SK-N-SH treated with all-trans-retinoic acid at 6 μM for 48 hours (cell line): ENCODE results near the gene STX3.

ENCODE experiments used
- ATAC-seq: fragments of 200-7000 bp; cut with Tn5 transposase; 3 replicates; pipeline ENCODE4 v1.9.1; 2020; ENCODE audit warnings: mild to moderate bottlenecking, moderate library complexity
- ARNTL ChIP-seq: fragments of 450-650 bp; formaldehyde crosslinking; IDR thresholded peaks from 2 replicates; pipeline ENCODE4 v1.5.0; 2020; ENCODE audit warnings: low read depth, mild to moderate bottlenecking, moderate library complexity, borderline replicate concordance
- BACH2 ChIP-seq: fragments of 250-450 bp; sonication (Bioruptor Pico); IDR thresholded peaks from 2 replicates; pipeline ENCODE4 v1.9.0; 2021; ENCODE audit warnings: mild to moderate bottlenecking, borderline replicate concordance
- CSDC2 ChIP-seq: fragments of 250-450 bp; sonication (Bioruptor Pico); IDR thresholded peaks from 2 replicates; pipeline ENCODE4 v1.5.0; 2020; ENCODE audit warnings: mild to moderate bottlenecking, moderate library complexity
- ESRRG ChIP-seq: fragments of 250-450 bp; sonication (Bioruptor Pico); IDR thresholded peaks from 2 replicates; pipeline ENCODE4 v1.6.1; 2021; ENCODE audit warnings: mild to moderate bottlenecking
- GLIS3 ChIP-seq: fragments of 250-450 bp; sonication (Bioruptor Pico); IDR thresholded peaks from 2 replicates; pipeline ENCODE4 v1.5.0; 2020; ENCODE audit warnings: mild to moderate bottlenecking, moderate library complexity
- ISL1 ChIP-seq: fragments of 250-450 bp; sonication (Bioruptor Pico); IDR thresholded peaks from 2 replicates; pipeline ENCODE4 v2.1.2; 2022; ENCODE audit warnings: mild to moderate bottlenecking, moderate library complexity
- OSR1 ChIP-seq: fragments of 250-450 bp; sonication (Bioruptor Pico); IDR thresholded peaks from 2 replicates; pipeline ENCODE4 v1.8.0; 2022; ENCODE audit warnings: moderate library complexity, mild to moderate bottlenecking, inconsistent platforms
- POU6F1 ChIP-seq: fragments of 250-450 bp; sonication (Bioruptor Pico); IDR thresholded peaks from 2 replicates; pipeline ENCODE4 v1.8.0; 2021; ENCODE audit warnings: low read depth, mild to moderate bottlenecking, moderate library complexity, borderline replicate concordance
- PPARA ChIP-seq: fragments of 250-450 bp; sonication (Bioruptor Pico); IDR thresholded peaks from 2 replicates; pipeline ENCODE4 v1.5.0; 2020; ENCODE audit warnings: mild to moderate bottlenecking, borderline replicate concordance
- RARB ChIP-seq: fragments of 250-450 bp; sonication (Bioruptor Pico); IDR thresholded peaks from 2 replicates; pipeline ENCODE4 v1.8.0; 2021; ENCODE audit warnings: mild to moderate bottlenecking, moderate library complexity
- SNAI2 ChIP-seq: fragments of 250-450 bp; sonication (Bioruptor Pico); IDR thresholded peaks from 2 replicates; pipeline ENCODE4 v1.5.0; 2020; ENCODE audit warnings: mild to moderate bottlenecking, moderate library complexity
- TCF4 ChIP-seq: fragments of 250-450 bp; sonication (Bioruptor Pico); IDR thresholded peaks from 2 replicates; pipeline ENCODE4 v1.8.0; 2021; ENCODE audit warnings: mild to moderate bottlenecking, moderate library complexity, borderline replicate concordance
- TOX ChIP-seq: fragments of 250-450 bp; sonication (Bioruptor Pico); IDR thresholded peaks from 2 replicates; pipeline ENCODE4 v1.8.0; 2021; ENCODE audit warnings: mild to moderate bottlenecking, moderate library complexity, borderline replicate concordance
- ZC3H10 ChIP-seq: fragments of 250-450 bp; sonication (Bioruptor Pico); IDR thresholded peaks from 2 replicates; pipeline ENCODE4 v1.5.1; 2021; ENCODE audit warnings: mild to moderate bottlenecking, moderate library complexity
- ZFP3 ChIP-seq: fragments of 250-450 bp; sonication (Bioruptor Pico); IDR thresholded peaks from 2 replicates; pipeline ENCODE4 v1.5.0; 2020; ENCODE audit warnings: mild to moderate bottlenecking, moderate library complexity
- ZFP30 ChIP-seq: fragments of 450-650 bp; formaldehyde crosslinking; IDR thresholded peaks from 2 replicates; pipeline ENCODE4 v1.5.0; 2022; ENCODE audit warnings: mild to moderate bottlenecking, moderate library complexity
- ZNF565 ChIP-seq: fragments of 450-650 bp; formaldehyde crosslinking; conservative IDR thresholded peaks from 2 replicates; pipeline ENCODE4 v1.5.0; 2020; ENCODE audit warnings: low read depth, mild to moderate bottlenecking, moderate library complexity
- ZNF70 ChIP-seq: fragments of 450-650 bp; formaldehyde crosslinking; IDR thresholded peaks from 2 replicates; pipeline ENCODE4 v1.5.0; 2020; ENCODE audit warnings: mild to moderate bottlenecking, moderate library complexity
- ZNF8 ChIP-seq: fragments of 450-650 bp; formaldehyde crosslinking; IDR thresholded peaks from 2 replicates; pipeline ENCODE4 v1.5.0; 2020; ENCODE audit warnings: mild to moderate bottlenecking, moderate library complexity
- TF ChIP-seq, protein P1 (sequence below): fragments of 250-450 bp; sonication (Bioruptor Pico); IDR thresholded peaks from 2 replicates; pipeline ENCODE4 v1.5.1; 2021; ENCODE audit warnings: mild to moderate bottlenecking, moderate library complexity
- TF ChIP-seq, protein P2 (sequence below): fragments of 250-450 bp; sonication (Bioruptor Pico); IDR thresholded peaks from 2 replicates; pipeline ENCODE4 v1.5.1; 2020; ENCODE audit warnings: low read depth, mild to moderate bottlenecking, moderate library complexity
- TF ChIP-seq, protein P3 (sequence below): fragments of 250-450 bp; sonication (Bioruptor Pico); IDR thresholded peaks from 2 replicates; pipeline ENCODE4 v1.5.0; 2020; ENCODE audit warnings: mild to moderate bottlenecking, moderate library complexity

The STX3 gene

DNA sequence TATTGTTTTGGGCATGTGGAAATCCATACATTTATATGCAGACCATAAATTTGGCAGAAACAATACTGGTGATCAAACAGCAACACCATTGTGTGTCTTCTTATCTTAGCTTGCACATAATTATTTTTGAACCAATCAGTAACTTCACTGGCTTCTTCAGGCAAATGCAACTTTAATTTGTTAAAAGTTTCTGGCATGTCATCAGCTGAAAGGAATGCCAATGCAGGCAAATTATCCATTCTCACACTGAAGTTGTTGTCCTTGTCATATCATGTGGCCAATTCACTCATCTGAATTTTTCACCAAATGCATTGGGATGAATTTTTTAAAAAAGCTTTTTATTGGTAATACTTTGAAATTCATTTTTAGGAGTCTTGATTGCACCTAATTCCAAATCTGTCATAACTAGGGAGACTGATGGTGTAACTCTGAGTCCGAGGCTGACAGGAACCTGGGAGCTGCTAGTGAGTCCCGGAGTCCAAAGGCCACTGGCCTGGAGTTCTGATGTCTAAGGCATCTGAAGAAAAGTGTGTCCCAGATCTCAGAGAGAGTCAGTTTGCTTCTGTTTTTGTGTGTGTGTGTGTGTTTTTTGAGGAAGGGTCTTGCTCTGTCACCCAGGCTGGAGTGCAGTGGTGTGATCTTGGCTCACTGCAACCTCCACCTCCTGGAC lies 24.1 kb upstream of the STX3 start:
- TF ChIP-seq ZFP30 (CRISPR knock-in tag): no peak
- TF ChIP-seq ARNTL: no peak
- no peak for TF ChIP-seq GLIS3 (CRISPR knock-in tag)
- no peak for TF ChIP-seq OSR1 (CRISPR knock-in tag)
- no peak for TF ChIP-seq SNAI2 (CRISPR knock-in tag)
- TF ChIP-seq PPARA (CRISPR knock-in tag): no peak
- no peak for TF ChIP-seq TCF4
- no peak for TF ChIP-seq ZNF8 (CRISPR knock-in tag)
- TF ChIP-seq, protein P1, sequence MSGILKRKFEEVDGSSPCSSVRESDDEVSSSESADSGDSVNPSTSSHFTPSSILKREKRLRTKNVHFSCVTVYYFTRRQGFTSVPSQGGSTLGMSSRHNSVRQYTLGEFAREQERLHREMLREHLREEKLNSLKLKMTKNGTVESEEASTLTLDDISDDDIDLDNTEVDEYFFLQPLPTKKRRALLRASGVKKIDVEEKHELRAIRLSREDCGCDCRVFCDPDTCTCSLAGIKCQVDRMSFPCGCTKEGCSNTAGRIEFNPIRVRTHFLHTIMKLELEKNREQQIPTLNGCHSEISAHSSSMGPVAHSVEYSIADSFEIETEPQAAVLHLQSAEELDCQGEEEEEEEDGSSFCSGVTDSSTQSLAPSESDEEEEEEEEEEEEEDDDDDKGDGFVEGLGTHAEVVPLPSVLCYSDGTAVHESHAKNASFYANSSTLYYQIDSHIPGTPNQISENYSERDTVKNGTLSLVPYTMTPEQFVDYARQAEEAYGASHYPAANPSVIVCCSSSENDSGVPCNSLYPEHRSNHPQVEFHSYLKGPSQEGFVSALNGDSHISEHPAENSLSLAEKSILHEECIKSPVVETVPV: no peak
- TF ChIP-seq, protein P2, sequence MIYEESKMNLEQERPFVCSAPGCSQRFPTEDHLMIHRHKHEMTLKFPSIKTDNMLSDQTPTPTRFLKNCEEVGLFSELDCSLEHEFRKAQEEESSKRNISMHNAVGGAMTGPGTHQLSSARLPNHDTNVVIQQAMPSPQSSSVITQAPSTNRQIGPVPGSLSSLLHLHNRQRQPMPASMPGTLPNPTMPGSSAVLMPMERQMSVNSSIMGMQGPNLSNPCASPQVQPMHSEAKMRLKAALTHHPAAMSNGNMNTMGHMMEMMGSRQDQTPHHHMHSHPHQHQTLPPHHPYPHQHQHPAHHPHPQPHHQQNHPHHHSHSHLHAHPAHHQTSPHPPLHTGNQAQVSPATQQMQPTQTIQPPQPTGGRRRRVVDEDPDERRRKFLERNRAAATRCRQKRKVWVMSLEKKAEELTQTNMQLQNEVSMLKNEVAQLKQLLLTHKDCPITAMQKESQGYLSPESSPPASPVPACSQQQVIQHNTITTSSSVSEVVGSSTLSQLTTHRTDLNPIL (CRISPR knock-in tag): no peak
- TF ChIP-seq ISL1 (CRISPR knock-in tag): no peak
- TF ChIP-seq ZFP3 (CRISPR knock-in tag): no peak
- TF ChIP-seq TOX (CRISPR knock-in tag): no peak
- TF ChIP-seq, protein P3, sequence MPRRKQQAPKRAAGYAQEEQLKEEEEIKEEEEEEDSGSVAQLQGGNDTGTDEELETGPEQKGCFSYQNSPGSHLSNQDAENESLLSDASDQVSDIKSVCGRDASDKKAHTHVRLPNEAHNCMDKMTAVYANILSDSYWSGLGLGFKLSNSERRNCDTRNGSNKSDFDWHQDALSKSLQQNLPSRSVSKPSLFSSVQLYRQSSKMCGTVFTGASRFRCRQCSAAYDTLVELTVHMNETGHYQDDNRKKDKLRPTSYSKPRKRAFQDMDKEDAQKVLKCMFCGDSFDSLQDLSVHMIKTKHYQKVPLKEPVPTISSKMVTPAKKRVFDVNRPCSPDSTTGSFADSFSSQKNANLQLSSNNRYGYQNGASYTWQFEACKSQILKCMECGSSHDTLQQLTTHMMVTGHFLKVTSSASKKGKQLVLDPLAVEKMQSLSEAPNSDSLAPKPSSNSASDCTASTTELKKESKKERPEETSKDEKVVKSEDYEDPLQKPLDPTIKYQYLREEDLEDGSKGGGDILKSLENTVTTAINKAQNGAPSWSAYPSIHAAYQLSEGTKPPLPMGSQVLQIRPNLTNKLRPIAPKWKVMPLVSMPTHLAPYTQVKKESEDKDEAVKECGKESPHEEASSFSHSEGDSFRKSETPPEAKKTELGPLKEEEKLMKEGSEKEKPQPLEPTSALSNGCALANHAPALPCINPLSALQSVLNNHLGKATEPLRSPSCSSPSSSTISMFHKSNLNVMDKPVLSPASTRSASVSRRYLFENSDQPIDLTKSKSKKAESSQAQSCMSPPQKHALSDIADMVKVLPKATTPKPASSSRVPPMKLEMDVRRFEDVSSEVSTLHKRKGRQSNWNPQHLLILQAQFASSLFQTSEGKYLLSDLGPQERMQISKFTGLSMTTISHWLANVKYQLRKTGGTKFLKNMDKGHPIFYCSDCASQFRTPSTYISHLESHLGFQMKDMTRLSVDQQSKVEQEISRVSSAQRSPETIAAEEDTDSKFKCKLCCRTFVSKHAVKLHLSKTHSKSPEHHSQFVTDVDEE (CRISPR knock-in tag): no peak
- TF ChIP-seq CSDC2 (CRISPR knock-in tag): no peak
- TF ChIP-seq ESRRG (CRISPR knock-in tag): no peak
- TF ChIP-seq BACH2 (CRISPR knock-in tag): no peak
- TF ChIP-seq RARB (CRISPR knock-in tag): no peak
- no peak for TF ChIP-seq POU6F1 (CRISPR knock-in tag)
- TF ChIP-seq ZNF565 (CRISPR knock-in tag): no peak
- TF ChIP-seq, all 23 proteins: peak for 0
- no peak for ATAC-seq

DNA sequence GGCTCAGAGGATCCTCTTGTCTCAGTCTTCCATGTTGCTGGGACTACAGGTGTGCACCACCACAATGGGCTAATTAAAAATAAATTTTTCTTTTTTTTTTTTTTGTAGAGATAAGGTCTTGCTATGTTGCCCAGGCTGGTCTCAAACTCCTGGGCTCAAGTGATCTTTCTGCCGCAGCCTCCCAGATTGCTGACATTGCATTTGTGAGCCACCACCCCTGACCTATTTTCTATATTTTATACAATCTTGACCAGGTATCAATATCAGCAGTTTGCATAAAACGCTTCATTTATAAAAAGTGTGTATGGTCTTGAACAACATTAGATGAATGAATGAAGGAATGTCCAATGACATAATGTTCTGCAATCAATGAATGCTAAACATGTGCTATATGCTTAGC lies 9.1 kb upstream of the STX3 start:
- ATAC-seq: no peak
- TF ChIP-seq ZNF70 (no peak), ESRRG (CRISPR knock-in tag) (no peak), PPARA (CRISPR knock-in tag) (no peak), ZFP30 (CRISPR knock-in tag) (no peak), TOX (CRISPR knock-in tag) (no peak), RARB (CRISPR knock-in tag) (no peak), GLIS3 (CRISPR knock-in tag) (no peak), POU6F1 (CRISPR knock-in tag) (no peak), ZC3H10 (CRISPR knock-in tag) (no peak), SNAI2 (CRISPR knock-in tag) (no peak)
- TF ChIP-seq, protein P3 (CRISPR knock-in tag): no peak
- TF ChIP-seq, protein P1: no peak
